HG03159 (cell line): ENCODE measurements around the gene IMPDH1.

ENCODE experiments used
- ATAC-seq: cut with Tn5 transposase; IDR thresholded peaks from one replicate; pipeline ENCODE4 v1.9.1; 2021; ENCODE audit warnings: mild to moderate bottlenecking, moderate library complexity; ENCODE audit not compliant: unreplicated experiment

IMPDH1 gene

DNA sequence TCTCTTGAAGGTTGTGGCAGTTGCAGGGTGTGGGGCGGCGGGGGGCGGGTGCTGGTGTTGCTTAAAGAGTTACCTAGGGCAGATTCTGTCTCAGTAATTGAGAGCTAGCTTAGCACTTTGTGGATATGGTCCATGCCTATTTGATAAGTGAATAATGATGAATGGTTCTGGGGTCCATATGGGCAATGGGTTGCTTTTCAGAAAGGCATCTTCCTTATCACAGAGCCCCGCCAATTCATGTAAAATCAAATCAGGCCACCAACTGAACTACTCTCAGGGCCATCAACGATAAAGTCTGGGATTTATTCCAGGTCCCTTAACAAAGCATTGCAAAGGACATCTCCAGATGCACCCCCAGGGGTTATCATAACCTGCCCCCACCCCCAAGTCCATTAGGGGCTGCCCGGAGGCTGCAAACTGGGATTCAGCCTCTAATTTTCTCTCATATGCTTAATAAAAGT lies 46.5 kb downstream of the IMPDH1 start:
- ATAC-seq = no peak

DNA sequence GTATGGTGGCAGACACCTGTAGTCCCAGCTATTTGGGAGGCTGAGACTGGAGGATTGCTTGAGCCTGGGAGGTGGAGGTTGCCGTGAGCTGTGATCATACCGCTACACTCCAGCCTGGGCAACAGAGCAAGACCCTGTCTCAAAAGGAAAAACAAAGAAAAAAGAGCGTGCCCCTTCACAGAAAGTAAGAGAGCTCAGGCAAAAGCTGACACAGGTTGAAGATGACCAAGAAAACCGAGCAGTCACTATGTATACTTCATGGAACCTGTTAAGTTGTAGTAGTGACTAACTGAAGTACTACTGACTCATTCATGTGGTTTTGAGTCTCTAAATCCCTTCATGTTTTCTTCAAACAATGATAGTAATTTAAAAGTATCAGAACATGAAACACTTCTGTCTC lies 47.1 kb downstream of the IMPDH1 start:
- no peak for ATAC-seq

DNA sequence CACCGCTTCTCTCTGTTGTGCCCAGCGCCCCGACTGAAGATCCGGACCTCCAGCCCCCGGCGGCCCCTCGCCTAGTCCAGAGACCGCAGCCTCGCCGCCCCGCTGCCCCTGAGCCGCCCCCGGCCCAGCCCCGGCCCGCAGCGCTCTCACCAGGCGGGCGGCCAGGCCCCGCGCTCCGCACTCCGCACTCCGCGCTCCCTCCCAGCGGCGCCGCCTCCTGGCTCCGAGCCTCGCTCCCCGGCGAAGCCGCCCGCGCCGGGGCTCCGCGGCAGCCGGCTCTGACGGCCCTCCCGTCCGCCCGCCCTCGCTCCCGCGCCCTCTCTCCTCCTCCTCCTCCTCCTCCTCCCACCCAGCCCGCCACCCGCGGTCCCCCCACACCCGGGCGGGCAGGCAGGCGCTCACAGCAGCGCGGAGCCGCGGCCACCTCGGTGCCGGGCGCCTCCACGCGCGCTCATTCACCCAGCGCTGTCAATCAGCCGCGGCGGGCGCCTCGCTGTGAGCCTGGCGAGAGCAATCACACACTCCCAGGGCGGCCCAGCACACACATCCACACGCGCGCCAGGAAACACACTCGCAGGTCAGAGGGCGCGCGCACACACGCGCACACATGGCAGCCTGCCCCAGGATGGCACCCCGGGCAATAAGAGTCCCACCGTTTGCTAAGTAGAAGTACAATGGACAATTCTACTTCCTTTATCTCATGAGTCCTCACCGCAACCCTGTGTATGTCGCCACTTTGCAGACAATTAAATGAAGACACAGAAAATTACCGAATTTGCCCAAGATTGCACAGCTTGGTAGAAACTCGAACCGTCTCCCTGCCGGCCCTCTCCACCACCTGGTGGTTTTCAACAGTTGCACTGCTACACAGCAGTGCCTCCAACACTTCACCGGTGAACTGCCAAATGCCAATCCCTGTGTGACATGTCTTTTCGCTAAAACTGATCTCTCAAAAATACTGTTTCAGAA lies 48.1 kb downstream of the IMPDH1 start, which contains the start of gene PRRT4:
TSS of gene PRRT4 (minus strand) at position 280 of the 969 bp plus-strand sequence.
- ATAC-seq = peak; percentile 54

DNA sequence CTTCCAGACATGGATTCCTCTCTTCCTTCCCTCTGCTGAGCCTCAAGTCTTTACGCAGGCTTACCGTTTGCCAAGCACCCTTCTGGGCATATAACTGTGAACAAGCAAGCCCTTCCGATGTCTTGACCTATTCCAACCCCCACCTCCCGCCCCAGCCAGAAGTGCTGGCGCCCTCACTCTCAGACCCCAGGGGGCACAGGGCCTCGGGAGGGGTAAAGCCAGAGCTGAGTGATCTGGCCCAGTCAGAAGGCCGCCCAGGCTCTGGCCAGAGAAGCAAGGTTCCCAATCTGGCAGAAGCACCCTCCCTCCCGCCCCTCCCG lies 49.5 kb downstream of the IMPDH1 start:
- no peak for ATAC-seq

DNA sequence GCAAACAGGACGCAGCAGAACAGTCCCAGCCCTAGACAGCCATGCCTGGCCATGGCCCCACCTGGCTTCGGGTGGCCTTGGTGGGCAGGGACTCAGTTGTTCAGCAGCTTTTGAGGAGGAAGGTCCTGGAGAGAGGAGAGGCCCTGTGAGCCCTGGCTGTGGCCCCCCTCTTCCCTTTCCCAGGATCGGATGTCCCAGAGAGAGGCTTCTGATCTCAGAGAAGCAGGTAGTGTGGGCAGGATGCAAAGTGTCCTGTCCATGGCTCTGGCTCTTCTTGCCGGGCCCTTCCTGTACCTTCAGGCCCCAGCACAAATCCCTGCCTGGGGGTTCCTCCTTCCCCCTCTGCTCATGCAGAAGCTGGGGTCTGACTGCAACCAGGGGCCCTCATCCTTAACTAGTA lies 49.8 kb downstream of the IMPDH1 start:
- ATAC-seq = no peak

DNA sequence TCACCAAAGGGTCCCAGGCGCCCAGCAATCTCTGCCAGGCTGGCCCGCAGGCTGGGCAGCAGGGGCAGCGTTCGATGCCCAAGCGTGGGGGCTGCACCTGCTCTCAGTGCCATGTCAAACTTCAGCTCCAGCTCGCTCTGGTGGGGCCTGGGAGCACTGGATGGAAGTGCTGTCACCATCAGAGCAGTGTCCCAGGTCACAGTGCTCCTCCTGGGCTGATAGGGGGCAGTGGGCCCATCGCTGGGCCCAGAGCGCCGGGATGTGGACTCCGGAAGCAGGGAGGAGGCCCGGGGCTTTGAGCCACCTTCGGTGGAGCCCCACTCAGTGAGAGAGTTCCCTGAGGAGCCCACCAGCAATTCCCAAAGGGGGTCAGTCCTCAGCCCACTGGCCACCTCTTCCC lies 50.4 kb downstream of the IMPDH1 start:
- ATAC-seq = no peak

DNA sequence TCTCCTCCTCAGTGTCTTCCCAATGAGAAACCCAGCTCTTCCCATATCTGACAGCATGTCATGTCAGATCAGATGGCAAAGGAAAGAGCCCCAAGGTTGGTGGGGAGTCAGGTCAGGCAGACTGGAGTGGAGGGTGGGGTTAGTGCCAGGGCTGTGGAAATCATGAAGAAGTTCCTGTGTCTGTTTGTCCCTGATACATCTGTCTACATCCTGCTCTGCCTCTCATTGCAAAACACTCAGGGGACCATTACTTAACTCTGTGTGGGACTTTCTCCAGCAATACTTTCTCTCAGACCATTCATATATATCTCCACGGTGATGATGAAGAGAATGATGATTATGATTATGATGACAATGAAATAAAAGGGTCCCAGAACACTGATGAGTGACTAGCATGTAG lies 51.5 kb downstream of the IMPDH1 start:
- ATAC-seq = no peak

DNA sequence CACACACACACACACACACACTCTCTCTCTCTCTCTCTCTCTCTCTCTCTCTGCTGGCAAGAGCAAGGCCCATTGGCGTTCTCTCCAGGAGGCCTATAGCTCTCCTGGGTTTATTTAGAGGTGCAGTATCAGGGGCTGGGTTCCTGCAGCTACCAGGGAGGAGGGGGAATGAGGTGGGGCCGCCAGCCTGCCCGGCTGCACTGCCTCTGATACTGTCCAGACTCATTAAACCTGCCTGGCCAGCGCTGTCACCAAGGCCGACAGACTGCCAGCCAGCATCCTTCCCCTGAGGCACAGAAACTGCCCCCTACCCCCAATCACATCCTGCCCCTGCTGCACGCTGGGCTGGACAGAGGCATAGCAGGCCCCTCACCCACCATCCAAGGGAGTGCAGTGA lies 52.6 kb downstream of the IMPDH1 start:
- no peak for ATAC-seq

DNA sequence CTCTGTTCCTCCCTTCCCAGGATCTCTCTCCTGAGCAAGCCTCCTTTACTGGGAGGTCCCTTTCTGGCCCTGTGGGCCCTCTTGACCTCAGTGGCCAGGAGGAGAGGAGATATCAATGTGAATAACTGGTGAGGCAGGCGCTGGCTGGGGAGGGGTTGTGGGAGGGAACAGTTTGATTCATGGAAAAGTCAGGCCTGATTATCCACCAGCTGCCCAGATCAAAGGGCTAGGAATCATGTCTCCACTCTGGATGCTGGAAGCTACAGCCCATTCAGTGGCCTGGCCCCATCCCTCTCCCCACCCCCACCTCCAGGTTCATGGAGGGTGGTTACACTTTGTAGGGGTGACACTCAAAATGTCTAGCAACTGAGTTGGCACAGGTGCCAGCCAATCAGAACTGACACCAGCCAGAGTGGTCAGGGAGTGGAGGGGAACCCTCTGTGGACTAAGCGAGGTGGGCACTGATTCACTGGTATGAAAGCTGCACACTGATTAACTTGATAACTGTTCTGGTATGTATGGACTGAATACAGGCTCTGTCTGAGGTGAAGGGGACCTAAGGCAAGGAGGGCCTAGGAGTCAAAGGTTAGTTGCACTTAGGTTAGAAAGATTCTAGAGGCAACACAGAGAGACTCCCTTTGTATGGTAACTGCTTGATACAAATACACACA lies 53.1 kb downstream of the IMPDH1 start:
- ATAC-seq = no peak

DNA sequence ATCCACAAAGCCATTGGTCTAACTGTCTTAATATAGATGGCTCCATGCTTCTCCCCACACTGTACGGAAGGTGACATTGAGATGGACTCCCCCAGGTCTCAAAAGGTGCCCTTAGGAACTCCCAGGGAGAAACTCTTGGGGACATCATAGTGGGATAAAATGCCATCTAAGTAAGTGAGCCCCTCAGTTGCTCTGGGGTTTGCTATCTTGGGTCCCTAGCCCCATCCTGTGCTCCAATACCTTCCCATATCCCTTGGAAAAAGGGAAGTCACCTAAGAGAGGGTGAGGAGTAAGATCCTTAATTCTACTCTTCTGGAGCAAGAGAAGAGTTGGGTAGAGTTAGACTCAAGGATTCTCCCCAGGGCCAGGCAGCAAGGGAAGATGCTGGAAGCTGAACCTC lies 56.2 kb downstream of the IMPDH1 start:
- ATAC-seq = no peak

DNA sequence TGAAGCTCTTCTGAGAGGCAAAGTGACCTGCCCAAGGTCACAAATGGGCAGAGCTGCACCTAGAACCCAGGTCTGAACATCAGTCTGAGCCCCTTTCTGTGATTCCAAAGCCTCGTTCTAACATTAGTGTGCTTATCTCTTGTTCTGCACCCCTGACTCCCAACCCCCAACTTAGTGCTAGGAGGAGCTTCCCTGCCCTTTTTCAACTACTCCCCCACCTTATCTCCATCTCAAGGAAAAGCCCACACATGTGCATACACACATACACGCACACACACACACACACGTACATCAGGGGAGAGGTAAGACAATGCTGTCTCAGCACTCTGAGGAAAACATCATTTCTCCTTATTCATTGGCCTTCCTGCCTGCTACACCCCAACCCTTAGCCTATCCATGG lies 56.6 kb downstream of the IMPDH1 start:
- no peak for ATAC-seq

DNA sequence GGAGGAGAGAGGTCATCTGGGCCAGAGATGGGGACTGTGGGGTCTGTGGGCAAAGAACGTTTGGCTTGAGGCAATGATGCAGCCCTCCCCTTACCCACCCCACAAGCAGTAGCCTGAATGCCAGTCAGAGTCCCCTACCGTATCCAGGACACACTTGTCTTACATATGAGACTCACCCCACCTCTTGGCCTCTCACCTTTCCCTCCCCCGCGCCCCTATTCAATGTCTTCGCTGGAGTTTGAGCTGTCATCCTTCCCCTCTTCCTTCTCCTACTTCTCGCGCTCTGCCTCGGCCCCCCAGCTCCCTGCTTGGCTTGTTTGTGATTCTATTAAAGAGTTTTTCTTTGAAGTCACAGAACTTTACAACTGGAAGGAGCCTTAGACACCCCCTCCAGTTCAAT lies 57.1 kb downstream of the IMPDH1 start:
- ATAC-seq = no peak

DNA sequence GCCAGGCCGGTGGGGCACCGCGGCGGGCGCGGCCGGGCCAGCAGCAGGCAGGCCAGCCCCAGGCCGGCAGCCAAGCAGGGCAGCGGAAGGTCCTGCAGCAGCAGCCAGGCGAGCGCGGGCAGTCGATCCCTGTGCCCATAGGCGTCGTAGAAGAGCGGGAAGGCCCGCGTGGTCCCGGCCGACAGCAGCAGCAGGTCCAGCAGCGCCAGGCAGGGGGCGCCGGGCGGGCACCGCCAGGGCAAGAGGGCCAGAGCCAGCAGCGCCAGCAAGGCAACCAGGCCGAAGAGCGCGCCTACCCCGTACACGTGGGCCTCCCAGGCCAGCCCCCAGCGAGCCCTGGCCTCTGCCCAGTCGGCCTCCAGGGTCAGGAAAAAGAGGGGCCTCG lies 57.6 kb downstream of the IMPDH1 start:
- ATAC-seq = no peak

DNA sequence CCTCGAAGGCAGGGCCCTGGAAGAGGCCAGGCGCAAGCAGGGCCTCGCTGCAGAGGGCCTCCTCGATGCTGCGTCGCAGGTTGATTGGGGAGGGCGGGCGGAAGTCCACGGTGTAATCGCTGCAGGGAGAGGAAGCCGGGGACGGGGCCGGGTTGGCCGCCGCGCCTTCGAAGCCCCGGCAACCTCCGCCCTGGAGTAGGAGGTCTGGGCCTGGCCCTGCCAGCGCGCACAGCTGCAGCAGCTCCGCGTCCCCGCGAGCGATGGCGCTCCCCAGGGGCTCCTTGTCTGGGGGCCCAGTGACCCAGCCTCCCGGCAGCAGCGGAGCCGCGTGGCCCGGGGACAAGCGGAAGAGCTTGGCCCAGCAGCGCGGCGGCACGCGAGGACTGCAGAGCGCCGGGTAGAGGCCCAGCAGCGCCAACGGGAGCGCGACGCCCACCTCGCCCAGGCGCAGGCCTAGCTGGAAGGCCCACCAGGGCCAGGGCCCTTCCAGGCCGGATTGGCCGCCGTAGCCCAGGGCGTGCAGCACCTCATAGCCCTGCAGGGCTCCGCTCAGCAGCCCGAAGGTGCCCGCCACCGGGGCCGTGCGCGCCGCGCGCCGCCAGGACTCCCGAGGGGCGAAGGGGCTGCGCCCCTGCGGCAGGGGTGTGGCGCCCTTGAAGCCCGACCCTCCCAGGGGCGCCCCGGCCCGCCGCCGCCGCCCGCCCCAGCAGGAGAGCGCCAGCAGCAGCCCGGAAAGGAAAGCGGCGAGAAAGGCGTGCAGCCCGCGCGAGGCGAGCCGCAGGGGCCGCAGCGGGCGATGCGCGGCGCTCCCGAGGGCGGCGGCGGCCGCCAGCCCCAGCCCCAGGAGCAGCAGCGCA lies 58.3 kb downstream of the IMPDH1 start:
- ATAC-seq = no peak

DNA sequence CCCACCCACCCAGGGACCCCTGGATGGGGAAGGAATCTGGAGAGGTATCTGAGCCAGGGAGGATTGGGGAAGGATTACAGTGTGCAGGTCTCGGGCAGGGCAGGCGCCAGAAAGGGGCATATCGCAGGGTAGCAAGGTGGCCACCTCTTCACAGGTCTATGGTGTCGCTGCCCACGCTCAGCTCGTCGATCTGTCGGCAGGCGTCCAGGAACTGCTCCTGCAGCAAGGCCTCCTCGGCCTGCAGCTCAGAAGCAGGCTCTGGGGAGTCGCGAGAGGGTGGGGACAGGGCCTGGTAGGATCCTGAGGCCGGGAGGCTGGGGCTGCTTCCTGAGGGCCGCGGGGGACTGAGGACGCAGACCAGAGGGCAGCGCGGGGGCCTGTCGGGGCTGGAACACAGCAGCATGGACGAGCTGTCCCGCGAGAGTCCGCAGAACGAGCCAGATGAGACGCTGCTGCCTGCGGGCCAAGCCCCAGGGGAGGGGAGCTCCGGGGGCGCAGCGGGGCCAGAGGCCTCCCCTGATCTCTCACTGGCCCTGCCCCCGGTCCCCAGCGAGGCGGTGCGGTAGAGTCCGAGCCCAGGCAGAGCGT lies 59.0 kb downstream of the IMPDH1 start:
- ATAC-seq = no peak

DNA sequence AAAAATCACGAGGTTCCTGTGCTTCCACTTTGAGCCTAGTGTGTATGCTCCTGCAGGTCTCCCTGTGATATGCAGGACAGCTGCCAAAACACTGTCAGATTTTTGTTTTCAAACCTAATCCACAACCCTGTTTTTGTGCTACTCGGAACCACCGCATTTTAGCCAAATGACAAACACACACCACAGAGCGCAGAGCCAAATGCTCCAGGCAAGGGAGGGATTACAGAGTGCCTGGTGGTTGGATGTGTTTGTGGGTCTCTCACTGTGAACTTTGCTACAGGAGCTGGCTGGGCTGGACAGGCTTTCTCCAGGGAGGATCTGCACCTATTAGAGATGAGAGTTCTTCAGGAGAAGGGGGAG lies 60.3 kb downstream of the IMPDH1 start:
- ATAC-seq = no peak

DNA sequence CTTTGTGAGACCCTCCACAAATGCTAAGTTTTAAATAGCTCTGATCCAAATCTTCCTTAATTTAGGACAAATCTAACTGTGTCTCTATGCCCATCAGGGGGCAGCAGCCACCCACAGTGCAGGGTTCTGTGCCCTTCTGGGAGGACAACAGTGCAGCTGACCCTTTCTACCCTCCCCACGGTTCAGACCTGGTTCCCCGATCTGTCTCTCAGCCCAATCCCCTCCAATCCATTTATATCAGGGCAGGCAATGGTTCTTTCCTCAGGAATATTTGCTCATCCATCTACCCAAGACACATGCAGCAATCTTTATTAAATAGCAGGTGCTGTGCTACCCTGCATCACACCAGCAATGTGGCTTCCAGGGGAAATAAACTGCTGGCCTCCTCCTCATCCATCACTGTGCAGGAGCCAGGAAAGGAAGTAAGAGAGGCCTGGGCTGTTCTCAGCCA lies 62.1 kb downstream of the IMPDH1 start:
- no peak for ATAC-seq

DNA sequence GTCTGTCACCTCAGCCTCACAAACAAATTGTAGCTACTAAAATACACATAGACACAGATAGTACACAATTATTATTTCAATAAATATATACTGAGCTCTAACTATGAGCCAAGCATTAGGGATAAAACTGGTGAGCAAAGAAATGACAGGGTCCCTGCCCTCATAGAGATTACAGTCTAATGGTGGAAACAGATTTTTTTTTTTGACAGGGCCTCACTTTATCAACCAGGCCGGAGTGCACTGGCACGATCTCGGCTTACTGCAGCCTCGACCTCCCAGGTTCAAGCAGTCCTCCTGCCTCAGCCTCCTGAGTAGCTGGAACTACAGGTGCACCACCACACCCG lies 65.4 kb downstream of the IMPDH1 start:
- no peak for ATAC-seq

DNA sequence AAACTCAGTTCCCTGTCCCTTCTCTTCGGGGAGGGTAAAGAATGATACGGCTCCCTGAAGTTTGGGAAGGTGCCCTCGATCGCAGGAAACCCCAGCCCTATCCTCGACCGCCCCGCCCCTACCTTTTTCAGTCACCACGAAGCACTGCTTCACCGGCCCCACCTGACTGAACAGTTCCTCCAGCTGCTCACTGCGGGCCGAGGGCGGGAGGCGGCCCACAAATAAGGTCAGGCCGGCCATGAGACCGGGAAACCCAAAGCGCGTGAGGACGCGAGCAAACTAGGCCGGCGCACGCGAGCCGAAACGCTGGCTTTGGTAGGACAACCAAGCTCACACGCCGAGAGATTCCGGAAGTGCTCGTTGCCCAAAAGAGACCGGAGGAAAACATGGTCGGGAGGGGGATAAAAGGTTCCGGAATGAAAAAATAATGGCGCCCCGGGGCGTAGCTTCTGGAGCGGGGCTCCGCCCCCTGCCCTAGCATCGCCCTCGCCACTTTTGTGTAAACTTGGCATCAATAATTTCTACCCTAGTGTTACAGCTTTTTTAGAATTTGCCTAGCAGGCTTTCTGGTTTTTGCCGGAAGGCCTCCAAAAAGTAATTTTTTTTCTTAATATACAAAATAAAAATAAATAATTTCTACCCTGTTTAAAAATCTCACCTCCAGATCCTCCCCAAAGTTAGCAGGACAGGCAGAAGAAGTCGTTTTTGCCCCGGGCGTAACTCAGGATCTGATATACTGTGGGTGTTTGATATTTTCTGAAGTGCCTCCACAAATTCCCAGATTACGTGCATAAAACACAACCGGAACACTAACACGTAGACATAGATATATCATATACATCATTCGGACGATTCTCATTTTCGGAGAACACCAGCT lies 66.0 kb downstream of the IMPDH1 start, which contains the start of gene RBM28:
TSS of gene RBM28 (minus strand) at position 355 of the 877 bp plus-strand sequence. CDS start at position 240, 115 bp downstream.
- ATAC-seq = peak; percentile 91
